ENCODE measurements around the gene PARN. TPM values are rescaled to one million over a fixed set of nuclear protein-coding genes. Genes with fewer than 3 reads are reported as not detected.
"Not testable (repeated sequence)": the region's sequence is repeated elsewhere in the genome, so short reads cannot be mapped to it uniquely, and the experiment has no call there.

Gene PARN
- total RNA-seq, 1 experiment from 2014 or later: 56.2 TPM

DNA sequence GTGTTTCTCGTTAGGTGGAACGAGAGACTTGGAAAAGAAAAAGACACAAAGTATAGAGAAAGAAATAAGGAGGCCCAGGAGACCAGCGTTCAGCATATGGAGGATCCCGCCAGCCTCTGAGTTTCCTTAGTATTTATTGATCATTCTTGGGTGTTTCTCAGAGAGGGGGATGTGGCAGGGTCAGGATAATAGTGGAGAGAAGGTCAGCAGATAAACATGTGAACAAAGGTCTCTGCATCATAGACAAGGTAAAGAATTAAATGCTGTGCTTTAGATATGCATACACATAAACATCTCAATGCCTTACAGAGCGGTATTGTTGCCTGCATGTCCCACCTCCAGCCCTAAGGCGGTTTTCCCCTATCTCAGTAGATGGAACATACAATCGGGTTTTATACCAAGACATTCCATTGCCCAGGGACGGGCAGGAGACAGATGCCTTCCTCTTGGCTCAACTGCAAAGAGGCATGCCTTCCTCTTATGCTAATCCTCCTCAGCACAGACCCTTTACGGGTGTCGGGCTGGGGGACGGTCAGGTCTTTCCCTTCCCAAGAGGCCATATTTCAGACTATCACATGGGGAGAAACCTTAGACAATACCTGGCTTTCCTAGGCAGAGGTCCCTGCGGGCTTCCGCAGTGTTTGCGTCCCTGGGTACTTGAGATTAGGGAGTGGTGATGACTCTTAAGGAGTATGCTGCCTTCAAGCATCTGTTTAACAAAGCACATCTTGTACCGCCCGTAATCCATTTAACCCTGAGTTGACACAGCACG is 6.3 kb upstream of the PARN start:
- H4K91ac ChIP-seq (ENCODE audit: insufficient read length, low read depth, low read length); H3K9me3 ChIP-seq (ENCODE audit: control insufficient read depth, low read depth, low read length); H3K27me3 Mint-ChIP-seq (ENCODE audit: low read depth); H3K27ac ChIP-seq (ENCODE audit: insufficient read length, low read depth, low read length); H2BK120ac ChIP-seq (ENCODE audit: low read depth, low read length, poor library complexity, severe bottlenecking); H2BK15ac ChIP-seq (ENCODE audit: low read depth, low read length); H4K20me1 ChIP-seq (ENCODE audit: control insufficient read depth, insufficient read depth, insufficient read length); H3K4ac ChIP-seq (ENCODE audit: low read depth, low read length); H3K23ac ChIP-seq (ENCODE audit: insufficient read length, low read depth, low read length); H4K8ac ChIP-seq (replicated peaks; ENCODE audit: insufficient read length, low read depth, low read length); H2AK5ac ChIP-seq (ENCODE audit: insufficient read length, low read length); DNase-seq; H3K18ac ChIP-seq (ENCODE audit: insufficient read length, low read depth, low read length); H2BK5ac ChIP-seq (ENCODE audit: insufficient read length, low read length); H3K9ac ChIP-seq (ENCODE audit: extremely low read depth, insufficient read length, low read length); H2AFZ ChIP-seq (ENCODE audit: low read length); H3K4me1 ChIP-seq (ENCODE audit: insufficient read depth, low read length); H3K14ac ChIP-seq (ENCODE audit: insufficient read depth, low read length); H3K27me3 ChIP-seq (ENCODE audit: insufficient read depth, low read length); H3T11ph ChIP-seq (ENCODE audit: low read length); H2BK12ac ChIP-seq (ENCODE audit: insufficient read length, low read depth, low read length); H3K56ac ChIP-seq (ENCODE audit: insufficient read length, low read depth, low read length); H3K9me3 Mint-ChIP-seq; H4K5ac ChIP-seq (ENCODE audit: insufficient read length, low read depth, low read length); H2BK20ac ChIP-seq (ENCODE audit: low read depth, low read length, poor library complexity, severe bottlenecking): not testable (repeated sequence)
- peaks cover 58 to 73% of the 10 kb centered on the region in 2 experiments for H3K4me1 Mint-ChIP-seq
- peak overlapping the region; percentile 80 to 99 (median 98) for H3K27ac Mint-ChIP-seq
- no CpG with 5 or more reads among the region's 17 CpGs for WGBS (ENCODE audit: extremely low coverage, insufficient read length, low lambda C conversion rate)
- peak overlapping the region; percentile 35 to 100 for H3K4me3 Mint-ChIP-seq
- peaks cover 12 to 43% (median 30%) of the 10 kb centered on the region in 3 experiments; a peak in 6 of 7 replicates for H3K36me3 Mint-ChIP-seq (ENCODE audit: insufficient read depth in 1 of 3, low read depth in 3 of 3)
- Histone ChIP-seq H3K4me2 (ENCODE audit: insufficient read depth, insufficient read length, low read length) (peak overlapping the region; percentile 48), H3K23me2 (ENCODE audit: insufficient read length, low read depth, low read length, poor library complexity, severe bottlenecking) (peaks cover 11% of the 10 kb centered on the region), H3K79me1 (ENCODE audit: insufficient read depth, low read depth, low read length, poor library complexity, severe bottlenecking) (peaks cover 18% of the 10 kb centered on the region), H3K79me2 (ENCODE audit: insufficient read depth, low read length) (peaks cover 27% of the 10 kb centered on the region; the same call in 1 of the 2 replicates)
